B cell (primary cell): ENCODE data around the gene CRTAP.

Experiments used
- CTCF ChIP-seq: fragments of 200-600 bp; IDR thresholded peaks from one replicate; pipeline ENCODE4 v1.8.0; 2022; ENCODE audit warnings: antibody characterized with exemption, mild to moderate bottlenecking
- EZH2 ChIP-seq: IDR thresholded peaks from 2 replicates; pipeline ENCODE4 v1.6.1; 2012; ENCODE audit warnings: borderline replicate concordance, low read depth, mild to moderate bottlenecking, moderate library complexity, low read length; ENCODE audit not compliant: insufficient read depth, poor library complexity, severe bottlenecking

GRCh38 chr3:33152363-33153360, 38.8 kb downstream of the CRTAP start:
- no peak for TF ChIP-seq CTCF
- no peak for TF ChIP-seq EZH2
